ENCODE results near the gene HECW1. TPM values are rescaled to one million over a fixed set of nuclear protein-coding genes. Genes with fewer than 3 reads are reported as not detected.
A peak's percentile ranks its signal among the peaks of the same experiment; 100 is the strongest.
"Not testable (repeated sequence)": the region's sequence is repeated elsewhere in the genome, so short reads cannot be mapped to it uniquely, and the experiment has no call there.

HECW1 gene
- total and polyA plus RNA-seq, 11 donors, result 0.23 TPM; not detected in 10

- TF ChIP-seq POLR2A (IDR thresholded peaks at IDR 0.05), result no peak
- H3K4me3 ChIP-seq, result no peak overlapping the region
- DNase-seq (no peak), ATAC-seq (no peak)
- 77 to 82% (median 79%) methylated on average over 4 of the region's 4 CpGs for WGBS, 4 donors
- H3K27ac ChIP-seq, result no peak overlapping the region
- intact Hi-C loops (cut with DNase I), result loop anchor here in 1 of 10 donors (10.0 kb wide), 1 partner anchor 275 kb away; no protein-coding TSS in a partner anchor
- H3K36me3 ChIP-seq, result no peaks in the 10 kb centered on the region
- H3K4me1 ChIP-seq, result peaks cover 0 to 12% (median 0%) of the 10 kb centered on the region in 12 donors
- no peaks in the 10 kb centered on the region for H3K27me3 ChIP-seq
- H3K9me3 ChIP-seq, result no peaks in the 10 kb centered on the region
These were observed 457.0 kb downstream of the HECW1 start for GRCh38 chr7:43569424-43569823.

- no peak for TF ChIP-seq POLR2A (IDR thresholded peaks at IDR 0.05)
- no peak for TF ChIP-seq CTCF (IDR thresholded peaks at IDR 0.05)
- Histone ChIP-seq H3K4me1 (peaks cover 0 to 12% (median 0%) of the 10 kb centered on the region in 12 donors), H3K36me3 (no peaks in the 10 kb centered on the region), H3K27me3 (no peaks in the 10 kb centered on the region), H3K4me3 (no peak overlapping the region), H3K27ac (no peak overlapping the region), H3K9me3 (no peaks in the 10 kb centered on the region)
- DNase-seq (no peak), ATAC-seq (no peak)
- intact Hi-C loops (cut with DNase I), result no loop called here
- WGBS, 4 donors, result 81 to 92% (median 91%) methylated on average over 4 of the region's 4 CpGs
These were observed 458.4 kb downstream of the HECW1 start for GRCh38 chr7:43570688-43571365.

- no peak for TF ChIP-seq CTCF (IDR thresholded peaks at IDR 0.05)
- H3K4me3 ChIP-seq, result no peak overlapping the region
- H3K27me3 ChIP-seq, result no peaks in the 10 kb centered on the region
- 50 to 62% (median 57%) methylated on average over 1 of the region's 1 CpG for WGBS, 4 donors
- H3K36me3 ChIP-seq, result no peaks in the 10 kb centered on the region
- DNase-seq, result peak in 2 of 5 donors; percentile 23 to 29
- no peaks in the 10 kb centered on the region for H3K9me3 ChIP-seq
- H3K27ac ChIP-seq, result peak overlapping the region in 1 of 12 donors; percentile 49
- intact Hi-C loops (cut with DNase I), result no loop called here
- peaks cover 0 to 12% (median 0%) of the 10 kb centered on the region in 12 donors for H3K4me1 ChIP-seq
- peak; percentile 42 to 87 (median 78) for ATAC-seq
These were observed 460.1 kb downstream of the HECW1 start for GRCh38 chr7:43572516-43573049.

GRCh38 chr7:43573832-43574231 lies 461.4 kb downstream of the HECW1 start:
- intact Hi-C loops (cut with DNase I); ATAC-seq; H3K36me3 ChIP-seq; H3K27me3 ChIP-seq; H3K9me3 ChIP-seq; DNase-seq; H3K27ac ChIP-seq; H3K4me3 ChIP-seq: not testable (repeated sequence)
- H3K4me1 ChIP-seq, result peaks cover 0 to 12% (median 0%) of the 10 kb centered on the region in 12 donors
- 94 to 98% (median 97%) methylated on average over 2 of the region's 2 CpGs for WGBS, 4 donors

- no peak overlapping the region for H3K4me3 ChIP-seq
- H3K27me3 ChIP-seq, result peaks cover 0 to under 1% (median 0%) of the 10 kb centered on the region in 9 donors
- ATAC-seq (no peak), DNase-seq (no peak)
- no peaks in the 10 kb centered on the region for H3K9me3 ChIP-seq
- no peak overlapping the region for H3K27ac ChIP-seq
- 90 to 92% (median 91%) methylated on average over 6 of the region's 6 CpGs for WGBS, 4 donors
- no peaks in the 10 kb centered on the region for H3K36me3 ChIP-seq
- peaks cover 0 to 12% (median 0%) of the 10 kb centered on the region in 12 donors for H3K4me1 ChIP-seq
- TF ChIP-seq POLR2A (IDR thresholded peaks at IDR 0.05) (no peak), CTCF (IDR thresholded peaks at IDR 0.05) (no peak)
- intact Hi-C loops (cut with DNase I), result no loop called here
These were observed 463.1 kb downstream of the HECW1 start for GRCh38 chr7:43575506-43575905.

All from heart left ventricle (tissue), 16 donors.